Stimulated activated CD4-positive, alpha-beta T cell treated with anti-CD3 and anti-CD28 coated beads, Interleukin-2, amount 100 ng/mL, for 4 hours (primary cell): ENCODE results near the gene LRIG1.
"Not testable (repeated sequence)": the region's sequence is repeated elsewhere in the genome, so short reads cannot be mapped to it uniquely, and the experiment has no call there.

ENCODE experiments used
- DNase-seq: peaks from one replicate; pipeline ENCODE4 v3.0.0-alpha.2; 2020; ENCODE audit warnings: low read depth

LRIG1 gene

DNA sequence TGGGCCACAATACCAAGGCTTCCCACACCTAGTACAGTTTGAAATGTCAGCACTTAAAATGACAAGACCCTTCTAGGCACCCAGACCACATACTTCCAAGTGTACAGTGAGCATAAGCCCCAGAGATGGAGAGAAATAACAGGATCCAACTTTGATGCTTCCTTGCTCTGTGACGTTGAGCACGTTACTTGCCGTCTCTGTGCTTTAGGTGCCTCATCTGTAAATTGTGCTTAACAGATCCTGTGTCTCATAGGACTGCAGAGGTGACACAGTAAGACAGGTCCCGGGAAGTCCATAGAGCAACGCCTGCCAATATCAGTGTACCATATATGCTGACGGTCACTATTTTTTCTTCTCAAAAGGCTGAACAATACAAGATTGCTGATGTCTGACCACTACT lies 59.1 kb downstream of the LRIG1 start:
- DNase-seq: no peak

DNA sequence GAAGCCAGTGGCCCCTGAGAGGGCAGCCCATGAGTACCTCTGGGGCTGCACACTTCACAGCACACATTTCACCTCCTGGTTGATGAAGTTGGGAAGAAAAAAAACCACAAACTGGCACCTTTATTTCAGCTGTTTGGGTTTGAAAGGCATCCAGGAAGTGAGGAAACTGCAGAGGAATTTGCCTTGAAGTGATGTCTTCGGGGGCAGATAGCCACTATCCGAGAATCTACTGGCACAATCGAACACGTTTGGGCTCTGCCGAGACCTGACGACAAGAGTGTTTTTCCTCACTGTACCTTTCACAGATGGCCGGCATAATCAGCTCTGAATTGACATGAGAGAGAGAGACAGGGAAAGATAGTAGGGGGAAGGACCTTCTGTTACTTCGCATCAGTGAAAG lies 59.7 kb downstream of the LRIG1 start:
- DNase-seq: no peak

DNA sequence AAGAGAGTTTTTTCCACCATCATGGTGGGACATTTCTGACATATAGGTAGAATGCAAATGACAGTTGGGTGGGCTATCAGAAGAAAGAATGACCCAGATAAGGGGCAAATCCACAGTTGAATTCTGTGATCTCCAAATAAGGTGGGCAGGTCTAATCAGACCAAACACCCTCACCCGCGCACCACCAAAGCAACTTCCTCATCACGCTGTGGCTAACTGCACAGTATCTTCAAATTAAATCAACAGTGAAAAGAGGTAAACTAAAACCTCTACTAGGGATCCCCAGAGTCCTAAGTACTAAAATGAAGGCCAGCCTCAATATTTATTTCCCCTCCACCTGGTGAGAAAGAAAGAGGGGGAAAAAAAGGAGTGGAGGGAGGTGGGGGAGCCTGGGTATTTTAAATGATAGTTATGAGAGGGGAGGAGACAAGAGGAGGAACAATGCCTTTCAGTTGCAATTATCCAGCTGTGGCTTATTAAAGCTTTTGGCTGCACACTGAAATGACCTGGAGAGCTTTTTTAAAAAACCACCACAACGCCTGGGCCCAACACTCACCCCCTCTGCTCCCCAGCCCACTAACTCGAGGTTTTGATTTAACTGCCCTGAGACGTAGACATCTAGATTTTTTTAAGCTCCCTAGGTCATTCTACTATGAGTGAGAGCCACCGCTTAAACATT lies 61.0 kb downstream of the LRIG1 start:
- DNase-seq: no peak

GRCh38 chr3:66438046-66438445 lies 62.8 kb downstream of the LRIG1 start:
- DNase-seq: no peak

GRCh38 chr3:66437341-66437929 lies 63.4 kb downstream of the LRIG1 start:
- DNase-seq: no peak

DNA sequence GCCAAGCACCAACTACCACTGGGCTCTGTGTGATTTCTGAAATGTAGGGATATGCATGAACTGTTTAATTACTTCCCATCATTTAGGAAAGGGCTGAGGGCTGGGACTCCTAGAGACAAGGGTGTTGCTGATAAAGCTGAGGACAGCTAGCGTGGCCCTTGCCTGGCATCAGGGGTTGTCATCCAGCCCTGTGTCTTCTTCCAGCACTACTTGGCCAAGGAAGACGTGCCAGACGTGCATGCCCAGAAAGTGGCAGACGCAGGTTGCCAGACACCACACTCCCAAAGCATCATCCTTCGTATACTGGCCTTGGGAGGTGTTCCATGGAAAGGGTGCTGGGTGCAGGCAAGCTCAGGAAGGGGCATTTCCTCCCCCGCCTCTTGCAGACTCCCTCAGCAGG lies 64.8 kb downstream of the LRIG1 start:
- DNase-seq: no peak

GRCh38 chr3:66434726-66435125 lies 66.1 kb downstream of the LRIG1 start:
- no peak for DNase-seq

DNA sequence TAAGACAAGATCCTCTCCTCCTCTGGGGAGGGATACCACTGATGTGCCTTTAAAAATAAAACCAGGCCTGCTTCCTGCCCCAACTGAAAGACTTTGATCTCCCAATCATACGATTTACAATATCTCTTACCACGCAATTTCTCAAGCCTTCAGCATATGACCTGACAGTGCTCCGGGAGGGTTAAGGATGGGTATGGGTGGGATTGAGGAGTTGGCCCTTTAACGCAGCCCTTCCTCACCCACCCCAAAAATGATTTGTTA lies 67.4 kb downstream of the LRIG1 start:
- DNase-seq: no peak

GRCh38 chr3:66432767-66433521 lies 67.9 kb downstream of the LRIG1 start:
- DNase-seq: no peak

DNA sequence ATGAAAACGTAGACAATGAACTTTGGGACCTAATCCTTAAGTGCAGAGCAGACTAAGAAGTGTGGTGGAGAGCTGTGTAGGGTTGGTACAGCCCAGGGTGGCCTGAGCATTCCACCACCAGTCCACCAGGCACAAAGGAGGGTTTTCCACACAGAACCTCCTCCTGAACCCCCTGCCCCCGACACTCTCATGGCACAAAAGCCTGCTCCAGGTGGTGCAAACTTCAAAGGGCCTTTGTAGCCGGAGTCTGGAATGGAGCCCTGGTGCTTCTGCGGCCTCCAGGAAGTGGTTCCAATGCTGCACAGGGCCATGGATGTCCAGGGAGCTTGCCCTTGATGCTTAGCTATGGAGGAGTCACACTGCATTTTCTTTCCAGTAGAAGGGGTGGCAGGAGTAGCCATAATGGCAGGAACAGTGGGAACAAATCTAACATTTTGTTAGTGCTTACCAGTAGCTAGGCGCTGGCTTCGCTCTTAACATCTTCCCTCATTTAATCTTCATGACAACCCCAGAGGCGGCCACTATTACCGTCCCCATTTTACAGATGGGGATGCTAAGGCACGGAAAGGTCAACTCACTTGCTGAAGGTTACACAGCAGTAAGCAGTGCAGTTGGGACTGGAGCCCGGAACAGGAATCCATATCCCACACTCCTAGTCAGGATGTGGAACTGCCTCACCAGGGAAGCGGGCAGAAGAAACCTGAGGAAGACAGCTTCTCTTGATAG lies 68.6 kb downstream of the LRIG1 start:
- no peak for DNase-seq

GRCh38 chr3:66431494-66431893 lies 69.3 kb downstream of the LRIG1 start:
- no peak for DNase-seq

- DNase-seq: no peak
These were observed 69.9 kb downstream of the LRIG1 start for GRCh38 chr3:66430876-66431275.

GRCh38 chr3:66428733-66429132 lies 72.1 kb downstream of the LRIG1 start:
- no peak for DNase-seq

DNA sequence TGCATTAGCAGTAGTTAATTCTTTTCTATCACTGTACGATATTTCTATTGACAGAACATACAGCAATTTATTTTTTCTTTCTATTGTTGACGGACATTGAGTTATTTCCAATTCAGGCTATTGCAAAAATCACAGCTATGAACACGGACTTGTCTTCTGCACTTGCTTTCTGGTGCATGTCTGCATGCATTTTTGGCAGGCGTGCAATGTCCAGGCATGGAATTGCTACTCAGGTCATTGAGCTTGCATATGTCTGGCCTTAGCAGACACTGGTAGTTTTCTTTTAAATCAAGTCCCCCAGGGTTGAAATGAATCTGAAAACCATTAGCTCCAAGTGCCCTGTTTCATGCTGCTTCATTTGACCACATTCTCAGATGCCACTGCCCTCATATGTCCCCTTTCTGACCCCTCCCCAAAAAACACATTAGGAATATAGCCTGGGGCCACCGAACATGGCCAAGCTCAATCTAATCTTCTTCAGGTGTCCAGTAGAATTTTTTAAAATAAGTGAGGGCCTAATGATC lies 72.8 kb downstream of the LRIG1 start:
- no peak for DNase-seq

- DNase-seq: no peak
These were observed 73.5 kb downstream of the LRIG1 start for GRCh38 chr3:66427352-66427751.

DNA sequence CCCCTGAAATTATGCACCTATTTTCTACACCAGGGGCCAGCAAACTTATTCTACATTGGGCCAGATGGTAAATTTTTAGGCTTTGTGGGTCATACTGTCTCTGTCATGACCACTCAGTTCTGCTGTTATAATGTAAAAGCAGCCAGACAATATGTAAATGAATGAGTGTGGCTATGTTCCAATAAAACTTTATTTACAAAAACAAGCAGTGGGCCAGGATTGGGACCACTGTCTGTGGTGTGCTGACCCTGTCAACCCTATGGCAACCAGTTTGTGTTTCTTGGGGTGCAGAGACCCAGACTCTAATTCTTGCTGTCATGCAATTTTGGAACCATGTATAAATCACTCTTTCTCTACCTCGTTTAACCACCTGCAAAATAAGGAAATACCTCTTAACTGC lies 74.7 kb downstream of the LRIG1 start:
- no peak for DNase-seq

- no peak for DNase-seq
These were observed 75.2 kb downstream of the LRIG1 start for GRCh38 chr3:66425576-66426114.

DNA sequence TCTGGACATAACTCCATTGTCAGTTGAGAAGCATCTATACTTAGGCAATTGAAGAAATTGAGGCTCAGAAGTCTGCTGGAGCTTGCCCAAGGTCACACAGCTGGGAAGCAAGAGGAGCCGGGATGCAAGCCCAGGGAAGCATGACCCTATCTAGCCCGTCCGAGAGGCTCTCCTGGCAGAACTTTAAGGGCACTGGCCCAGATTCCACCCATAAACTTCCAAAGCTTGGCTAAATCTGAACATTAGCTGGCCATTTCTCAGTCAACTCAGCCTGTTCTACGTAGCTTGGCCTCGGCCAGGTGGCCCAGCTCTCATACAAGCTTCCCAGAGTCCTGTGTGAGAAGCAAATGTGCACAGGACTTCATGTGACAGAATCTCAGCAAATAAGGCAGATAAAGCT lies 75.8 kb downstream of the LRIG1 start:
- no peak for DNase-seq

- DNase-seq: no peak
These were observed 77.0 kb downstream of the LRIG1 start for GRCh38 chr3:66423791-66424190.

DNA sequence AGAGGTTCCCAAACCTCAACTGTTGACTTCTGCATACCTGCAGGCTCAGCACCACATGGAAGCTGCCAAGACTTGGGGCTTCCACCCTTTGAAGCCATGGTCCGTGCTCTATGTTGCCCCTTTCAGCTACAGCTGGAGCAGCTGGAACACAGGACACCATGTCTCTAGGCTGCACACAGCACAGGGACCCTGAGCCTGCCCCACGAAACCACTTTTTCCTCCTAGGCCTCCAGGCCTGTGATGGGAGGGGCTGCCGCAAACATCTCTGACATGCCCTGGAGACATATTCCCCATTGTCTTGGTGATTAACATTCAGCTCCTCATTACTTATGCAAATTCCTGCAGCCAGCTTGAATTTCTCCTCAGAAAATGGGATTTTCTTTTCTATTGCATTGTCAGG lies 78.9 kb downstream of the LRIG1 start:
- DNase-seq: not testable (repeated sequence)

GRCh38 chr3:66421144-66421543 lies 79.7 kb downstream of the LRIG1 start:
- not testable (repeated sequence) for DNase-seq

GRCh38 chr3:66419036-66419435 lies 81.8 kb downstream of the LRIG1 start:
- DNase-seq: no peak
